NCI-H510A (cell line): ENCODE results near the gene ZC3H12A.

Source experiments
- DNase-seq: peaks from one replicate; lab custom pipeline; 2025; lab: John Stamatoyannopoulos, UW

Gene ZC3H12A

GRCh38 chr1:37474046-37474696 lies at the start of gene ZC3H12A:
Gene ZC3H12A (plus strand): TSS chr1:37474580. CDS start chr1:37475497, 917 bp downstream.
- DNase-seq, result peak; percentile 100

DNA sequence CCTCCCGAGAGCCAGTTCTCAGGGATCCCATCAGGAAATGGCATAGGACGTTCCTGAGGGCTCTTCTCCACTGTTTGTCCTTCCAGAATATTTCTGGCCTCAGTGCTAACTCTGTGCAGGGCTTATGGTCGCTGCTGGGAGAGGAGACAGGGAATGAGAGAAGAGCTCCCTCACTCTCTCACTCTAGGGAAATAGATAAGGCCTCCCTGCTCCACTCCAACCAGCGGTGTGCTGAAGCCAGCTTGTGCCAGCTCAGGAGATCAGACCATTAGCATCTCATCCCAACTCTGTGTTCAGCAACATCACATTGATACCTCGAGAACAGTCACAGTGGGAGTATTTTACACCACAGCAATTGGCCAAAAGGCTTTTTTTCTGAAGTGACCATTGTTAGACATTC lies 49.2 kb upstream of the ZC3H12A start:
- DNase-seq, result no peak

GRCh38 chr1:37429029-37429428 lies 45.4 kb upstream of the ZC3H12A start:
- no peak for DNase-seq

GRCh38 chr1:37430103-37430985 lies 44.0 kb upstream of the ZC3H12A start:
- DNase-seq, result no peak

DNA sequence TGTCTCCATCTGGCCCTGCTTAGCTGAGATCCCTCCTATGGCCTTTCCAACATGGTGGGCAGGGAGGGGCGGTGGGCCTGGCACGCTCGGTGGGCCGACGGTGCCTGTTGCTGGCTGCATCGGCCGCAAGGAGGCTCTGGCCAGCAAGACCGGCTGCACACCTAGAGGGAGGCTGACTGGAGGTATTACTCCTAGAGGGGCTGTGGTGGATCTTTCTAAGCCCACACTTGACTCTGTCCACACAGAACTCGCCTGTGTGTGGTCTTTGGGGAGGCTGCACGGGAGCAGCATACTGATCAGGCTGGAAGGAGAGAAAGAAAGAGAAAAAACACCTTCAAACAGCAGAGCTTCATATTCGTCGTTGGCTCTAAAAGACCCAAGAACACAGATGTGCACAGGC lies 41.7 kb upstream of the ZC3H12A start:
- no peak for DNase-seq

- DNase-seq, result no peak
Observed at GRCh38 chr1:37433171-37433570, 41.2 kb upstream of the ZC3H12A start.

GRCh38 chr1:37434292-37435225 lies 39.8 kb upstream of the ZC3H12A start:
- peak; percentile 74 for DNase-seq

GRCh38 chr1:37437087-37437486 lies 37.3 kb upstream of the ZC3H12A start:
- DNase-seq, result no peak

DNA sequence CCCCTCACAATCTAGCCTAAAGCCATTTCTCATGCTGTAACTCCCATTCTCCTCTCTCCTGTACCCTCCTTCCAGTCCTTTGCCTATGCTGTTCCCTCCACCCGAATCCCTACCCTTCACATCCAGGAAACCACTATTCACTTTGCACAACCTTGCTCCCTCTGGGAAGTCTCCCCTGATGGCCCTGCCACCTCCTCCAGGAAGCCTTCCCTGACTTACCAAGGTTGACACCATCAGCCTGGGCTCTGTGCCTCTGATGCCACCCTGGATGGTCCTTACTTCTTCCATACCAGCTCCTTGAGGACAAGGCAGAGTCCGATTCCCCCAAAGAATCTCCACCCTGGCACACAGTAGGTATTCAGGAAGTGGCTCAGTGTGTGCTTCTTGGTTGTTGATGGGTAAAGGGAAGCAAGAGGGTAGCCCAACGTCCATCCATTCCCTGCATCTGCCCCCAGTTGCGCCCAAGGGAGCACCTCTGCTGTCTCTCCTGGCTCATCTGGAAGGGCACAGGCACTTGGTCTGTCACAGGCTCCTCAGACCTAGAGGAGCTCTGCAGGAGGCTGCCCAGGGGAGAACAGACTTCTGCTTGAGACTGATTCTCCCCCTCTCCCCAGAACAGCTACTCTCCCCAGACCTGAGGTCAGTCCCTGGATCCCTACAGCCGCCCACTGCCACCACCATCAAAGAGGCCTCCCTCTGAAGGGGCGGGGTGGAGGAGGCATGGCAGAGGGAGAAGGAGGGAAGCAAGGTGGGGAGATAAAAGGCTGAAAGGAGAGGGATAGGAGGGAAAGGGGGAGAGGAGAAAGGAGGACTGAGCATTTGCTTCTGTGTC lies 36.1 kb upstream of the ZC3H12A start:
- DNase-seq, result no peak

- DNase-seq, result no peak
Observed at GRCh38 chr1:37438869-37439343, 35.5 kb upstream of the ZC3H12A start.

DNA sequence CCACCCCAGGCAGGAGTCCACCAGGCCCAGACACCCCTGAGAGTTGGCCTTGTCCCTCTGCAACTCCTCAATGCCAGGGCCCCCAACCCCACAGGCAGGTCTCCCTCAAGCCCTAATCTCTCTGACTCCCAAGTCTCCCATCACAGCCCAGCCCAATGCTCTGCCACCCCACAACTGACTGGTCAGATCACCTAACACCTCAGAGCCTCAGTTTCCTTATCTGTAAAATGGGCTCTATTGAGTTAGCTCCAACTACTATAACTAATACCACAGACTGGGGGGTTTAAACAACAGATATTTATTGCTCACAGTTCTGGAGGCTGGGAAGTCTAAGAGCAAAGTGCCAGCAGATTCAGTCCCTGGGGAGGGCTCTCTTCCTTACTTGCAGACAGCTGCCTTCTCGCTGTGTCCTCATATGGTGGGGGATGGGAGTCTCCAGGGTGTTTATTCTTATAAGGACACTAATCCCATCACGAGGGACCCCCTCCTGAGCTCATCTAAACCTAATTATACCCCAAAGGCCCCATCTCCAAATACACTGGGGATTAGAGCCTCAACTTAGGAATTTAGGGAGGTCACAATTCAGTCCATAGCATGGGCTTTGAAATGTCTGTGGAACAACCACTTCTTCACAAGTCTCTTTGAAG lies 34.9 kb upstream of the ZC3H12A start:
- DNase-seq, result no peak

DNA sequence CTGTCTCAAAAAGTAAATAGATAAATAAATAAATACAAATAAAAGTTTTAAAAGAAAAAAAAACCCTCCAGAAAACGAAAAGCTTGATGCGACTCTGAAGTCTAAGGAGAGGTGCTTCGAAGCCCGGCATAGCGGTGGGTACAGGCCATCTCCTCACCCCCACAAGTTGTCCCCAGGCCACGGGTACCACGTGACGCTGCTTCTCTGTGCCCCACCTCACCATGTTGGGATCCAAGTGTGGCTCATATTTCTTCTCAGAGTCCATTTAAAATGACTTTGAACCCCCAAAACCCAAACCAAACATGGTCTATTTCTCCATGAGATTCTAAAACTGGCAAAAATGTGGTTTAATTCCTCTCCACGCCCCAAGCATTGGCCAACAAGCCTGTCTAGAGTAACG lies 32.9 kb upstream of the ZC3H12A start:
- no peak for DNase-seq

DNA sequence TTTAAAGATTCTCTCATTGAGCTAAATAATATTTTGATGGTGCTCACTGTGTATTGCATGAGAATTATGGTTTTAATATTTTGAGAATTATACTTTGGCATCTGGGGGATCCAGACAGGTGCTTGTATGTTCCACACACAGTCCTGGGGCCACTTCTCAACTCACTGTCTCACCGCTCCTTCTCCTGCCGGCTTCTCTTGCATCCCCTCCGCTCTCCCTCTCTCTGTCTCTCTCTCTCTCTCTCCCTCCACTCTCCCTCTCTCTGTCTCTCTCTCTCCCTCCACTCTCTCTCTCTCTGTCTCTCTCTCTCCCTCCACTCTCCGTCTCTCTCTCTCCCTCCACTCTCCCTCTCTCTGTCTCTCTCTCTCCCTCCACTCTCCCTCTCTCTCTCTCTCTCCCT lies 32.2 kb upstream of the ZC3H12A start:
- DNase-seq, result no peak

- no peak for DNase-seq
Observed at GRCh38 chr1:37442644-37443043, 31.7 kb upstream of the ZC3H12A start.

DNA sequence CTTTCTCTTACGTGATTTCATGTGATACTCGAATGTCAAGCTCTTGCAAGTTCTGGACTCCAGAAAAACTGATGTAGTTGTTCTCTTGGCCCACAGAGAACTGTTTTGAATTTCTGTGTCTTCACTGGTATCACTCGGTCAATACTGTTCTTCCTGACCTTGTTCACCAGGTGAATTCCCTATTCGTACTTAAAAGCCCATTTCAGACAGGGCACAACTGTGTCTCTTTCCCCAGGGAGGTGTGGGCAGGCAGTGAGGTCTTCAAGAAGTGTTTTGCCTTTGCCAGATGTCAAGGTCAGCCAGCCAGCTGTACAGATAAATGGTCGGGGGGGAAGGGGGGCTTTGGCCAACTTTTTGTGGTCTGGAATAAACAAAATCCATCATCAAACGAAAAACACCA lies 27.5 kb upstream of the ZC3H12A start:
- DNase-seq, result no peak

GRCh38 chr1:37448185-37448584 lies 26.2 kb upstream of the ZC3H12A start:
- peak; percentile 57 for DNase-seq

- DNase-seq, result no peak
Observed at GRCh38 chr1:37448691-37449417, 25.5 kb upstream of the ZC3H12A start.

DNA sequence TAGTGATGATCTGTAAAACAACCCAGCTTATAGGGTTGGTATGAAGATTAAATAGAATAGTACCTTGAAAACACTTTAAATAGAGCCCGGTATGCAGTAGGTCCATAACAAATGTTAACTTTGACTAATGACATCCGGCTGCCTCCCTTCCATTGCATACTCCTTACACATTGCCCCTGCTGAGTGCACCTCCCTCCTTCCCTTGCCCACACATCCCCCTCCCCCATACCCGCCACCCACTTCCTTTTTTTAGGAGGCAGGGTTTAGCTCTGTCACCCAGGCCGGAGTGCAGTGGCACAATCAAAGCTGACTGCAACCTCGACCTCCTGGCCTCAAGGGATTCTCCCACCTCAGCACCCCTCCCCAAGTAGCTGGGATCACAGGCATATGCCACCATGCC lies 24.4 kb upstream of the ZC3H12A start:
- DNase-seq, result no peak

DNA sequence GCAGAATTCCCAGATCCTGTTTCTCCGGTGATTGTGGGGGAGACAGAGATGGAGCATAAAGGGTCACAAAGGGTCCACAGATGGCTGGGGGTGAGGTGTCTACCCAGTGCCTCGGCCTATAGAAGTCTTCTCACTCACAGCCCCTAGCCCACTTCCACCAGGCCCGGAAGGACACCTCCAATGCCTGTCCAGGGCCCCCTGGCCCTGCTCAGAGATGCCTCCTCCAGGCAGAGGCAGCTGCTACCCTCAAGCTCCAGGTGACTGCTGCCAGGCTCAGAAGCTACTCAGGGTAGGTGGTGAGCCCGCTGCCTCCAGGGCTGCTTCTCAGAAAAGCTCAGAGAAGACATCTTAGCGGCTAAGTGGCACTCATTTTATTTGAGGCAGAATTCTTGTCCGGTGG lies 22.0 kb upstream of the ZC3H12A start:
- no peak for DNase-seq

DNA sequence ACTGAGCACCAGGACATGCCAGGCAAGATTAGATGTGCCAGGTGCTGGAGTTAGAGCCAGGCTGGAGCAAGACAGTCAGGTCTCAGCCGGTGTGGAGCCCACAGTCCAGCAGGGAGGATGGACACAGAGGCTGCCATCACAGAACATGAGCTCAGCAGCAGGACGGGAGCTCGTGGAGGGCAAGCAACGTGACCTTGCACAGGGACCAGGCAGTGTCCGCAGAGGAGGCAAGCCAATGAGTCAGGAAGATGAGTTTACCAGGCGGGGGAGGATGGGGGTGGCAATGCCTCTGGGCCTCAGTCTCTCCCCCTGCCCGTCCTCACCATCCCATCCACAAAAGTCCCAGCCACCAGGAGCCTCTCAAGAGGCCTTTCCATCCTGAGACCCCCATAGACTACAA lies 20.7 kb upstream of the ZC3H12A start:
- no peak for DNase-seq
